IMR-90 (cell line): ENCODE data around the gene AKAP13. TPM values are rescaled to one million over a fixed set of nuclear protein-coding genes. Genes with fewer than 3 reads are reported as not detected.

Experiments
- ATAC-seq: fragments of 200-7000 bp; cut with Tn5 transposase; 2 replicates; pipeline ENCODE4 v1.9.1; 2020; ENCODE audit warnings: low read depth, mild to moderate bottlenecking, moderate library complexity
- BruUV-seq: library from RNA; stranded (reverse); fragments of 400-500 nt; replicated peaks from 2 replicates; lab custom pipeline; 2021; lab: Mats Ljungman, UMichigan
- CTCF ChIA-PET: fragments of 300-600 bp; formaldehyde crosslinking; extraction: SDS; loops from one replicate; lab custom pipeline; 2021; ENCODE audit warnings: antibody characterized with exemption; lab: Yijun Ruan, JAX
- POLR2A ChIA-PET: fragments of 300-600 bp; sonication (Branson Sonifier 250); formaldehyde crosslinking; loops from one replicate; lab custom pipeline; 2022; ENCODE audit warnings: antibody characterized with exemption; ENCODE audit not compliant: unreplicated experiment; lab: Charles Lee
- DNase-seq: peaks from one replicate; pipeline ENCODE4 v3.0.0; 2013
- H2AFZ ChIP-seq: replicated peaks from 2 replicates; pipeline ENCODE3; 2013; ENCODE audit warnings: low read length, mild to moderate bottlenecking; ENCODE audit not compliant: poor library complexity
- H2AK5ac ChIP-seq: 2 replicates; pipeline ENCODE4 v1.6.1; 2013; ENCODE audit warnings: low read depth, low read length, inconsistent platforms
- H2AK9ac ChIP-seq: replicated peaks from 2 replicates; pipeline ENCODE3; 2013; ENCODE audit warnings: mild to moderate bottlenecking, low read depth, low read length, moderate library complexity; ENCODE audit not compliant: poor library complexity
- H2BK120ac ChIP-seq: 2 replicates; pipeline ENCODE4 v1.6.1; 2013; ENCODE audit warnings: low read depth, low read length, inconsistent platforms
- H2BK15ac ChIP-seq: 3 replicates; pipeline ENCODE4 v1.6.1; 2013; ENCODE audit warnings: low read depth, low read length, inconsistent platforms
- H2BK20ac ChIP-seq: 2 replicates; pipeline ENCODE4 v1.6.1; 2013; ENCODE audit warnings: low read depth, mild to moderate bottlenecking, inconsistent platforms, low read length, moderate library complexity
- H2BK5ac ChIP-seq: 2 replicates; pipeline ENCODE4 v1.6.1; 2013; ENCODE audit warnings: mild to moderate bottlenecking, low read depth, low read length, inconsistent platforms; ENCODE audit not compliant: poor library complexity, severe bottlenecking
- H3K14ac ChIP-seq: replicated peaks from 2 replicates; pipeline ENCODE4 v1.6.1; 2013; ENCODE audit warnings: low read depth, low read length, inconsistent platforms
- H3K18ac ChIP-seq: 2 replicates; pipeline ENCODE4 v1.6.1; 2013; ENCODE audit warnings: low read depth, low read length, control low read depth
- H3K23ac ChIP-seq: 2 replicates; pipeline ENCODE4 v1.6.1; 2013; ENCODE audit warnings: low read depth, low read length, inconsistent platforms
- H3K27ac ChIP-seq: 2 replicates; pipeline ENCODE4 v1.5.1; 2013; ENCODE audit warnings: mild to moderate bottlenecking, control low read depth, low read length; ENCODE audit not compliant: insufficient read depth
- H3K27me3 ChIP-seq: 2 replicates; pipeline ENCODE4 v1.6.1; 2013; ENCODE audit warnings: low read length; ENCODE audit not compliant: control insufficient read depth, insufficient read depth
- H3K36me3 ChIP-seq: 2 replicates; pipeline ENCODE4 v1.6.1; 2013; ENCODE audit warnings: low read length, mixed read lengths; ENCODE audit not compliant: control insufficient read depth, insufficient read depth
- H3K4ac ChIP-seq: 2 replicates; pipeline ENCODE4 v1.6.1; 2013; ENCODE audit warnings: low read depth, low read length, inconsistent platforms
- H3K4me1 ChIP-seq: 2 replicates; pipeline ENCODE4 v1.6.1; 2013; ENCODE audit warnings: low read length, mixed read lengths; ENCODE audit not compliant: control insufficient read depth, insufficient read depth
- H3K4me2 ChIP-seq: 2 replicates; pipeline ENCODE4 v1.6.1; 2013; ENCODE audit warnings: low read depth, mild to moderate bottlenecking, control low read depth, low read length, moderate library complexity
- H3K4me3 ChIP-seq: 2 replicates; pipeline ENCODE4 v1.5.1; 2013; ENCODE audit warnings: low read depth, mild to moderate bottlenecking, control low read depth, low read length, moderate library complexity; ENCODE audit not compliant: insufficient read depth
- H3K56ac ChIP-seq: 2 replicates; pipeline ENCODE4 v1.6.1; 2013; ENCODE audit warnings: low read length, inconsistent platforms; ENCODE audit not compliant: insufficient read depth; ENCODE audit errors: extremely low read depth
- H3K79me1 ChIP-seq, 2 experiments: 2 replicates each; pipeline ENCODE4 v1.6.1; 2013; ENCODE audit warnings: low read length in 2 of 2, inconsistent platforms in 1 of 2, low read depth in 1 of 2
- H3K9ac ChIP-seq: 2 replicates; pipeline ENCODE4 v1.6.1; 2013; ENCODE audit warnings: low read depth, low read length, control low read depth
- H3K9me1 ChIP-seq: 2 replicates; pipeline ENCODE4 v1.6.1; 2013; ENCODE audit warnings: low read length, inconsistent platforms; ENCODE audit not compliant: insufficient read depth
- H3K9me3 ChIP-seq: 2 replicates; pipeline ENCODE4 v1.6.1; 2013; ENCODE audit warnings: low read length; ENCODE audit not compliant: control insufficient read depth, insufficient read depth
- H4K20me1 ChIP-seq: 2 replicates; pipeline ENCODE4 v1.6.1; 2013; ENCODE audit warnings: low read length, inconsistent platforms; ENCODE audit not compliant: insufficient read depth
- H4K5ac ChIP-seq: 2 replicates; pipeline ENCODE4 v1.6.1; 2013; ENCODE audit warnings: mild to moderate bottlenecking, low read depth, low read length, control low read depth
- H4K8ac ChIP-seq, 2 experiments: 2 replicates each; pipeline ENCODE4 v1.6.1; 2013; ENCODE audit warnings: low read depth in 2 of 2, low read length in 2 of 2, control low read depth in 1 of 2, inconsistent platforms in 1 of 2
- H4K91ac ChIP-seq: 2 replicates; pipeline ENCODE4 v1.6.1; 2013; ENCODE audit warnings: low read depth, low read length, inconsistent platforms; ENCODE audit not compliant: insufficient read depth
- BHLHE40 ChIP-seq: fragments of 150-350 bp; IDR thresholded peaks from 2 replicates; pipeline ENCODE4 v1.6.1; 2016; ENCODE audit warnings: mild to moderate bottlenecking, low read depth, low read length
- CTCF ChIP-seq: conservative IDR thresholded peaks from 2 replicates; pipeline ENCODE4 v1.5.1; 2012; ENCODE audit warnings: mild to moderate bottlenecking, low read depth, low read length, improper control_type of control experiment
- ELK1 ChIP-seq: fragments of 150-350 bp; IDR thresholded peaks from 2 replicates; pipeline ENCODE4 v1.6.1; 2016; ENCODE audit warnings: low read depth, mild to moderate bottlenecking, low read length, moderate library complexity, borderline replicate concordance
- FOS ChIP-seq: fragments of 150-350 bp; IDR thresholded peaks from 2 replicates; pipeline ENCODE4 v1.6.1; 2016; ENCODE audit warnings: low read depth, low read length
- MAFK ChIP-seq: IDR thresholded peaks from 2 replicates; pipeline ENCODE4 v1.6.1; 2012; ENCODE audit warnings: low read depth, low read length, improper control_type of control experiment
- MAZ ChIP-seq: IDR thresholded peaks from 2 replicates; pipeline ENCODE4 v1.6.1; 2012; ENCODE audit warnings: low read depth, mild to moderate bottlenecking, low read length, improper control_type of control experiment, moderate library complexity, borderline replicate concordance
- MXI1 ChIP-seq: IDR thresholded peaks from 2 replicates; pipeline ENCODE4 v1.6.1; 2012; ENCODE audit warnings: low read depth, mild to moderate bottlenecking, low read length, moderate library complexity, borderline replicate concordance
- NFE2L2 ChIP-seq: fragments of 150-350 bp; IDR thresholded peaks from 2 replicates; pipeline ENCODE4 v1.6.1; 2016; ENCODE audit warnings: low read depth, mild to moderate bottlenecking, low read length
- POLR2A ChIP-seq: IDR thresholded peaks from 2 replicates; pipeline ENCODE4 v1.6.1; 2012; ENCODE audit warnings: mild to moderate bottlenecking, low read depth, low read length
- RCOR1 ChIP-seq: IDR thresholded peaks from 2 replicates; pipeline ENCODE4 v1.6.1; 2012; ENCODE audit warnings: mild to moderate bottlenecking, low read length, improper control_type of control experiment; ENCODE audit not compliant: insufficient replicate concordance
- SMC3 ChIP-seq: fragments of 150-350 bp; IDR thresholded peaks from 2 replicates; pipeline ENCODE4 v1.6.1; 2016; ENCODE audit warnings: low read depth, mild to moderate bottlenecking, antibody characterized with exemption, low read length, moderate library complexity
- USF2 ChIP-seq: fragments of 150-350 bp; IDR thresholded peaks from 2 replicates; pipeline ENCODE4 v1.6.1; 2017; ENCODE audit warnings: mild to moderate bottlenecking, antibody characterized with exemption, low read length, low read depth
- WGBS, 2 experiments: methylation state at CpG; one replicate each; pipeline versions ENCODE4 v1.1.5 to v1.1.7; 2013; ENCODE audit warnings: missing lambda C conversion rate in 2 of 2; ENCODE audit not compliant: insufficient read length in 1 of 2; ENCODE audit errors: extremely low coverage in 2 of 2; 5-methylcytosine and 5-hydroxymethylcytosine counted together
- dilution Hi-C: fragments of 300-500 bp; cut with HindIII; formaldehyde crosslinking; loops from one replicate; pipeline ENCODE4 v1.14.3; 2018; ENCODE audit warnings: low sequenced_read_pairs; ENCODE audit not compliant: unreplicated experiment
- in situ Hi-C: fragments of 300-500 bp; cut with MboI; formaldehyde crosslinking; loops from 3 replicates; pipeline ENCODE4 v1.14.3; 2019; ENCODE audit warnings: low sequenced_read_pairs, inconsistent platforms, mixed read lengths
- intact Hi-C: fragments of 100-400 bp; cut with micrococcal nuclease; formaldehyde crosslinking; loops from 2 replicates; pipeline ENCODE4 v1.10.0; 2022
- polyA plus RNA-seq, 3 experiments: library from polyadenylated mRNA; depleted of rRNA; stranded (reverse); fragments of >200 nt; gene quantifications; 2 replicates each; pipeline ENCODE4 v1.2.3, GENCODE V29; 2012; ENCODE audit warnings: low replicate concordance in 1 of 3
- total RNA-seq: library from RNA; depleted of rRNA; stranded (reverse); fragments of >200 nt; gene quantifications from 2 replicates; pipeline ENCODE4 v1.2.3, GENCODE V29; 2012

The AKAP13 gene
- total and polyA plus RNA-seq, 2 of the 4 experiments (the other 2 are of a cell fraction), result 10.4 to 46.4 TPM

- Histone ChIP-seq H2BK20ac (no peak overlapping the region), H4K91ac (no peak overlapping the region), H3K27ac (no peak overlapping the region), H3K9me1 (peaks cover 4% of the 10 kb centered on the region), H3K4me3 (no peak overlapping the region), H3K4me1 (peaks cover 21% of the 10 kb centered on the region; the same call in 1 of the 2 replicates), H3K14ac (no peak overlapping the region), H2AFZ (no peak overlapping the region), H3K27me3 (no peaks in the 10 kb centered on the region), H2AK5ac (no peak overlapping the region), H2BK120ac (no peak overlapping the region), H2AK9ac (no peak overlapping the region), H3K4me2 (no peak overlapping the region), H3K23ac (no peak overlapping the region), H4K8ac (no peak overlapping the region), H3K56ac (no peak overlapping the region), H4K20me1 (peaks cover 10% of the 10 kb centered on the region; the same call in 1 of the 2 replicates), H3K9me3 (no peaks in the 10 kb centered on the region), H2BK15ac (no peak overlapping the region), H3K4ac (no peak overlapping the region), H2BK5ac (no peak overlapping the region), H3K79me1 (peaks cover 22 to 74% of the 10 kb centered on the region in 2 experiments), H3K9ac (no peak overlapping the region), H3K18ac (no peak overlapping the region), H3K36me3 (no peaks in the 10 kb centered on the region), H4K5ac (no peak overlapping the region)
- in situ Hi-C loops, result no loop called here
- TF ChIP-seq POLR2A, result no peak
- TF ChIP-seq SMC3, result no peak
- no peak for TF ChIP-seq ELK1
- no peak for TF ChIP-seq FOS
- TF ChIP-seq CTCF, result no peak
- TF ChIP-seq MXI1, result no peak
- TF ChIP-seq USF2, result no peak
- no peak for TF ChIP-seq RCOR1
- TF ChIP-seq MAFK, result no peak
- no peak for TF ChIP-seq MAZ
- TF ChIP-seq BHLHE40, result no peak
- no peak for TF ChIP-seq NFE2L2
- intact Hi-C loops, result no loop called here
- WGBS, 2 experiments, result no CpG with 5 or more reads among the region's 3 CpGs
- no peak for DNase-seq
- no peak for ATAC-seq
- ChIA-PET POLR2A (interaction anchor here (0.6 to 0.7 kb wide), 2 partner anchors 11 to 19 kb away, joined by 3 to 4 read pairs; no protein-coding TSS in a partner anchor), CTCF (interaction anchor here (0.7 to 1.4 kb wide), 3 partner anchors 18 to 104 kb away, joined by 3 to 8 read pairs (median 3); no protein-coding TSS in a partner anchor)
- dilution Hi-C loops, result no loop called here
- BruUV-seq, result no TSS peak
Measured at GRCh38 chr15:85400606-85401005, 20.2 kb downstream of the AKAP13 start.
